Uterus (tissue), 4 donors: ENCODE data around the gene HES7. TPM values are rescaled to one million over a fixed set of nuclear protein-coding genes. Genes with fewer than 3 reads are reported as not detected.

Experiments
- DNase-seq, 2 donors: peaks; one replicate each; pipeline ENCODE4 v3.0.0-alpha.2; 2019 to 2020
- H3K27ac ChIP-seq, 2 donors: fragments of 200-600 bp; sonication (generic); 1 replicate in 1 of 2; 2 replicates in 1 of 2; pipeline ENCODE4 v1.5.1; 2016 to 2018
- H3K27me3 ChIP-seq, 2 donors: fragments of 200-600 bp; sonication (generic); one replicate each; pipeline ENCODE4 v1.5.1; 2018 to 2019; ENCODE audit warnings: control low read depth in 1 of 2
- H3K36me3 ChIP-seq, 2 donors: fragments of 200-600 bp; sonication (generic); one replicate each; pipeline ENCODE4 v1.5.1; 2019; ENCODE audit warnings: control low read depth in 1 of 2
- H3K4me1 ChIP-seq, 2 donors: fragments of 200-600 bp; sonication (generic); one replicate each; pipeline ENCODE4 v1.5.1; 2018 to 2019; ENCODE audit warnings: control low read depth in 1 of 2
- H3K4me3 ChIP-seq, 2 donors: fragments of 200-600 bp; sonication (generic); 1 replicate in 1 of 2; 2 replicates in 1 of 2; pipeline ENCODE4 v1.5.1; 2018 to 2019; ENCODE audit warnings: mild to moderate bottlenecking in 1 of 2
- H3K9me3 ChIP-seq, 2 donors: fragments of 200-600 bp; sonication (generic); one replicate each; pipeline ENCODE4 v1.5.1; 2019; ENCODE audit warnings: control low read depth in 1 of 2
- CTCF ChIP-seq, 4 experiments: fragments of 200-600 bp in 2 of 4; fragments of 450-650 bp in 2 of 4; sonication (generic) in 2 of 4; IDR thresholded peaks; one replicate each; pipeline ENCODE4 v1.5.1; 2016 to 2019; ENCODE audit warnings: antibody characterized with exemption in 4 of 4, mild to moderate bottlenecking in 2 of 4, moderate library complexity in 1 of 4
- POLR2A ChIP-seq, 2 donors: fragments of 450-650 bp; IDR thresholded peaks; one replicate each; pipeline ENCODE4 v1.6.1; 2016; ENCODE audit warnings: antibody characterized with exemption in 2 of 2, mild to moderate bottlenecking in 1 of 2, moderate library complexity in 1 of 2
- intact Hi-C: fragments of 100-400 bp; cut with DNase I; formaldehyde crosslinking; loops from one replicate; pipeline ENCODE4 v1.15.1; 2023; ENCODE audit warnings: low total_unique reads
- total RNA-seq, 4 donors: library from RNA; depleted of rRNA in 3 of 4; stranded (reverse); fragments of >200 nt in 3 of 4; gene quantifications; one replicate each; pipeline versions ENCODE4 v1.1.0 to v1.2.4, GENCODE V29; 2014 to 2023
- donor health status: DM: yes; HTN: yes; CAD: no.

The HES7 gene
- total RNA-seq, 4 donors from 2014 or later, result 0.61 TPM; not detected in 3

DNA sequence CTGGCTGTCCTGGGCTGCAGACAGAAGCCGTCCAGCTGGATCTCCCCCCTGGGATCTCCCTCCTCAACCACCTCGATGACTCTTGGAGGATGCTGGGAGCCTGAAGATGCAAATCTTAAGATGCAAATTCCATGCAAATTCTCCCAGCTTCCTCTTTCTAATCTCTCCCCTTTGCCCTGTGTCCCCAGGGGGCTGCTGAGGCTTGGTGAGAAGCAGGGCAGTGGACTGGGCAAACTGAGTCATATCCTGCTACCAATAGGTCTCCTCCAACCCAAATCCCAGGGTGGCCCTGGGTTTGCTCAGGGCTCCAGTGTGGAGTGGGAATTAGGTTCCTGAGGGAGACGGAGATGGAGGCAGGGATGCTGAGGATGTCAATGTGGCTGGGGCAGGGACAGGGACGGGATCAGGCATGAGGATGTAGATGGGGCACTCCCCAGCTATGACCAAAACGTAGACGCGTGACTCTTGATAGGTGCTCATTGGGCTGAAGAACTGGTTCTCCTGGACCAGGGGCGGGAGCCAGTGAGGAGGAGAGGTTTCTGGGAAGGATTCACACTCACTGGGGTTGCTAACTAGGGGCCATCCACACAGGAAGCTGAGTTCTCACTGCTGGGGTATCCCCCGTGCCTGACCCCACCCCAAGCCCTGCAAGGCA lies 32.7 kb downstream of the HES7 start:
- DNase-seq, result no peak
- H3K4me1 ChIP-seq, result no peaks in the 10 kb centered on the region
- no peaks in the 10 kb centered on the region for H3K9me3 ChIP-seq
- H3K4me3 ChIP-seq, result no peak overlapping the region
- no peaks in the 10 kb centered on the region for H3K36me3 ChIP-seq
- no peak overlapping the region for H3K27ac ChIP-seq
- no peaks in the 10 kb centered on the region for H3K27me3 ChIP-seq
- TF ChIP-seq POLR2A (IDR thresholded peaks at IDR 0.05) (no peak), CTCF (IDR thresholded peaks at IDR 0.05) (no peak)
- intact Hi-C loops, result no loop called here

- H3K27me3 ChIP-seq, result no peaks in the 10 kb centered on the region
- no peak overlapping the region for H3K27ac ChIP-seq
Observed at GRCh38 chr17:8089728-8090127, 34.2 kb downstream of the HES7 start.

DNA sequence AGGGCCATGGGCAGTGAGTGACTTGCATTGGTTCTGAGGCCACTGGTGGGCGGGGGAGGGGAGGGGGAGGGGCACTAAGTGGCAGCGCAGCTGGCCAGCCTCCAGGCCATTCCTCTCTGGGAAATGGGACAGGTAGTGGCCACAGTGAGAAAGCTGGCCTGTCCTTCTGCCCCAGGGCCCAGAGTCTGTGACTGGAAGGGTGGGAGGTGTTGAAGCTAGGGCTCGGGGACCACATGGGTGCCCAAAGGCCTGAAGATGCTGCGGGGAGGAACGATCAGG lies 36.0 kb downstream of the HES7 start:
- H3K36me3 ChIP-seq, result no peaks in the 10 kb centered on the region
- intact Hi-C loops, result no loop called here
- DNase-seq, result no peak
- no peak overlapping the region for H3K27ac ChIP-seq
- H3K27me3 ChIP-seq, result no peaks in the 10 kb centered on the region
- no peaks in the 10 kb centered on the region for H3K4me1 ChIP-seq
- no peaks in the 10 kb centered on the region for H3K9me3 ChIP-seq
- H3K4me3 ChIP-seq, result no peak overlapping the region
- TF ChIP-seq POLR2A (IDR thresholded peaks at IDR 0.05), result no peak
- no peak for TF ChIP-seq CTCF (IDR thresholded peaks at IDR 0.05)

More at GRCh38 chr17:8089728-8090127, 34.2 kb downstream of the HES7 start:
- TF ChIP-seq POLR2A (IDR thresholded peaks at IDR 0.05) (no peak), CTCF (IDR thresholded peaks at IDR 0.05) (no peak)
- no peak overlapping the region for H3K4me3 ChIP-seq
- no peaks in the 10 kb centered on the region for H3K9me3 ChIP-seq
- no peaks in the 10 kb centered on the region for H3K4me1 ChIP-seq
- no peaks in the 10 kb centered on the region for H3K36me3 ChIP-seq
- no peak for DNase-seq
- intact Hi-C loops, result no loop called here

DNA sequence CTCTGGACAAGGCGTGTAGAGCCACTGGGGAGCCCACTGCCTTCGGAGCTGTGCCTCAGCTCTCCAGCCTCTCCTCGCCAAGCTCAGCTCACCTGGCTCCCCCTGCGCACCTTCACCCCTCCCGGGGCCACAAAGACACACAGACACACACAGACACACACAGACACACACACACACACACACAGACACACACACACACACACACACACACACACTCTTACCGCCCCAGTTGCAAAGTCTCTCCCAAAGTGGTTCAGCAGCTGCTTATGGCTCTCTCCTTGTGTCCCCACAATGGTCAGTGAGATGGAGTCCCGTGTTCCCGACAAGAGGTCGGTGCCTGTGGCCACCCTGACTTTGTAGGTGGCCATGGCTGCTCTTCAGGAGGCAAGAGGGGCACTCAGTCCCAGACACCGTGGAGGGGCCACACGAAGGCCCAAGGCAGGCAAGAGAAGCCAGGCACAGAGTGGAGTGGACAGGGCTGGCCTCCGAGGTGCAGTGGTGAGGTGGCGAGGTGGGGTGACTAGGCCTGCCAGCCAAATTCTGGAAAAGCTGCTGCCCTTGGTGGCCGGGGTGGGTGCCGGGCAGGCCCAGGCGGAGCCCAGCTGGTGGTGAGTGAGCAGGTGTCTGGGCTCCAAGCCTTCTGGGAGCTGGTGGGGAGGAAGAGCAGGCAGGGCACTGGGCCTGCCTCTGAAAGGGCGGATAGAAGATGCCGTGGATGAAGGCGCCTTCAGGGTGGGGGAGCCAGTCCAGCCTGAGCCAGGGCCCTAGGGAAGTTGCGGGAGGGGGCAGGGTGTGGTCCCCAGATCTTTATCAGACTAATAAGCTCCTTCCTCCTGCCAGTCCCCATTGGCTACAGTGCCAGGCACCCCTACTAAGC lies 36.6 kb downstream of the HES7 start, which contains the start of gene ALOX12B:
TSS of gene ALOX12B (minus strand) at position 642 of the 877 bp plus-strand sequence. CDS start at position 368, 274 bp downstream.
- DNase-seq, result no peak
- H3K4me1 ChIP-seq, result no peaks in the 10 kb centered on the region
- intact Hi-C loops, result no loop called here
- no peaks in the 10 kb centered on the region for H3K9me3 ChIP-seq
- H3K27ac ChIP-seq, result no peak within 1 kb of the TSS
- H3K4me3 ChIP-seq, result no peak within 1 kb of the TSS
- TF ChIP-seq CTCF (IDR thresholded peaks at IDR 0.05), result no peak
- TF ChIP-seq POLR2A (IDR thresholded peaks at IDR 0.05), result no peak
- H3K36me3 ChIP-seq, result no peaks in the 10 kb centered on the region
- H3K27me3 ChIP-seq, result no peaks in the 10 kb centered on the region

DNA sequence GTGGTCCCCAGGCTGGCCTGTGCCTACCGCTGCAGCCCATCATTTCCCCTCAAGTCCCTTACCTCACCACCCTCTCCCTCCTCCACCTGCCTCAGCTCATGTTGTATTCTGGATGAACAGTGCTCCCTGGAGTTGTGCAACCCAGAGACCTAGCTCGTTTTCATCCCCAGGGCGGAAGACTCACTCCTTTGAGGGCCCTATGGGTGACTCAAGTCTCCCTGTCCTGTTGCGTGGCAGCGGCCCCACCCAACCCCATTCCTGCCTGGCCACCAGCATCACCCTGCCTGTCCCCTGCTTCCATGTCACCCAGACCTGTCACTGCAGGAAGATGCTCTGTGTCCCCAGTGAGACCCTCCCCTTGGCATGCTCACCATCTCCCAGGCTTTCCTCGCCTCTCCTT lies 39.7 kb downstream of the HES7 start:
- Histone ChIP-seq H3K36me3 (no peaks in the 10 kb centered on the region), H3K27ac (no peak overlapping the region), H3K4me3 (no peak overlapping the region), H3K9me3 (no peaks in the 10 kb centered on the region), H3K27me3 (no peaks in the 10 kb centered on the region), H3K4me1 (peaks cover 0 to 4% of the 10 kb centered on the region in 2 donors)
- no peak for DNase-seq
- TF ChIP-seq POLR2A (IDR thresholded peaks at IDR 0.05) (no peak), CTCF (IDR thresholded peaks at IDR 0.05) (no peak)
- intact Hi-C loops, result no loop called here
